ENCODE data around the gene SPRED2.

Gene SPRED2

GRCh38 chr2:65435625-65436168, 3.3 kb upstream of the SPRED2 start:
- peak; percentile 55 for ATAC-seq
- TF ChIP-seq GLIS3 (CRISPR knock-in tag; IDR thresholded peaks at IDR 0.05) (0 out of 2 replicates have a peak, but pooled peaks have one; percentile 58), ESRRG (CRISPR knock-in tag; IDR thresholded peaks at IDR 0.05) (no peak), ZFP3 (CRISPR knock-in tag; IDR thresholded peaks at IDR 0.05) (peak; percentile 62; the same call in 1 of the 2 replicates), BACH2 (CRISPR knock-in tag; IDR thresholded peaks at IDR 0.05; ENCODE audit: borderline replicate concordance) (no peak), CREB5 (CRISPR knock-in tag; IDR thresholded peaks at IDR 0.05; ENCODE audit: low read depth) (no peak), TSHZ2 (CRISPR knock-in tag; IDR thresholded peaks at IDR 0.05) (peak; percentile 47; the same call in 1 of the 2 replicates), CSRNP3 (CRISPR knock-in tag; IDR thresholded peaks at IDR 0.05) (no peak), PATZ1 (CRISPR knock-in tag; IDR thresholded peaks at IDR 0.05; ENCODE audit: borderline replicate concordance) (peak; percentile 95), ZNF8 (CRISPR knock-in tag; IDR thresholded peaks at IDR 0.05) (no peak), ZNF70 (CRISPR knock-in tag; IDR thresholded peaks at IDR 0.05) (no peak), PPARA (CRISPR knock-in tag; IDR thresholded peaks at IDR 0.05; ENCODE audit: borderline replicate concordance) (no peak), CSDC2 (CRISPR knock-in tag; IDR thresholded peaks at IDR 0.05) (0 out of 2 replicates have a peak, but pooled peaks have one; percentile 31), ZNF565 (CRISPR knock-in tag; conservative IDR thresholded peaks at IDR 0.05; ENCODE audit: low read depth) (no peak), OSR1 (CRISPR knock-in tag; IDR thresholded peaks at IDR 0.05) (no peak), TOX (CRISPR knock-in tag; IDR thresholded peaks at IDR 0.05; ENCODE audit: borderline replicate concordance) (no peak)

- no peak for TF ChIP-seq ISL1 (CRISPR knock-in tag; IDR thresholded peaks at IDR 0.05)
- TF ChIP-seq BACH2 (CRISPR knock-in tag; IDR thresholded peaks at IDR 0.05; ENCODE audit: borderline replicate concordance) = no peak
- no peak for TF ChIP-seq RARB (CRISPR knock-in tag; IDR thresholded peaks at IDR 0.05)
- TF ChIP-seq TCF4 (CRISPR knock-in tag; IDR thresholded peaks at IDR 0.05; ENCODE audit: borderline replicate concordance) = no peak
- no peak for TF ChIP-seq ARNTL (CRISPR knock-in tag; IDR thresholded peaks at IDR 0.05; ENCODE audit: borderline replicate concordance, low read depth)
- TF ChIP-seq ZNF70 (CRISPR knock-in tag; IDR thresholded peaks at IDR 0.05) = no peak
- no peak for TF ChIP-seq CREB5 (CRISPR knock-in tag; IDR thresholded peaks at IDR 0.05; ENCODE audit: low read depth)
- TF ChIP-seq TOX (CRISPR knock-in tag; IDR thresholded peaks at IDR 0.05; ENCODE audit: borderline replicate concordance) = no peak
These were observed 2.3 kb upstream of the SPRED2 start for GRCh38 chr2:65434592-65435241.

More at GRCh38 chr2:65434592-65435241, 2.3 kb upstream of the SPRED2 start:
- ATAC-seq = no peak

Data from SK-N-SH treated with all-trans-retinoic acid at 6 μM for 48 hours (cell line).